ENCODE data around the gene TMOD3. TPM values are rescaled to one million over a fixed set of nuclear protein-coding genes. Genes with fewer than 3 reads are reported as not detected.

TMOD3 gene
- total and polyA plus RNA-seq, 2 of the 8 experiments (the other 6 are each of a cell fraction or from before 2014, with no cell fraction given) = 3.9 to 29.0 TPM

DNA sequence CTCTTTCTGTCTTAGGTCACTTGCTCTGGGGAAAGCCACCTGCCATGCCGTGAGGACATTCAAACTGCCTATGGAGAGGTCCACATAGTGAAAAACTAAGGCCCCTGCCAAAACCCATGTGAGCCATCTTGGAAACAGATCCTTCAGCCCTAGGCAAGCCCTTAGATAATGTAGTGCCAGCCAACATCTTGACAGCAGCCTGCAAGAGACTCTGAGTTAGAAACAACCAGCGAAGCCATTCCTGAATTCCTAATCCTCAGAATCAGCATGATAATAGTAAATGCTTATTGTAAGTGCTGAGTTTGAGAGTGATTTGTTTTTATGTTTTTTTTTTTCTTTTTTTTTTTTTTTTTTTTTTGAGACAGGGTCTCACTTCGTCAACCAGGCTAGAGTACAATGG is 101.6 kb downstream of the TMOD3 start (continued):
- TF ChIP-seq RNF2 (IDR thresholded peaks at IDR 0.05; ENCODE audit: borderline replicate concordance, low read depth, low read length, missing control alignments, poor library complexity, severe bottlenecking) (no peak), CBX8 (IDR thresholded peaks at IDR 0.05; ENCODE audit: borderline replicate concordance, low read depth, low read length) (no peak), BCL11A (IDR thresholded peaks at IDR 0.05; ENCODE audit: low read depth in 2 of 2, low read length in 2 of 2) (no peak), RFX5 (IDR thresholded peaks at IDR 0.05; ENCODE audit: borderline replicate concordance, low read depth, low read length) (no peak)
